B cell (primary cell): ENCODE measurements around the gene EFNA1. TPM values are rescaled to one million over a fixed set of nuclear protein-coding genes. Genes with fewer than 3 reads are reported as not detected.

ENCODE experiments used
- ATAC-seq: fragments of 200-7000 bp; cut with Tn5 transposase; one replicate; pipeline ENCODE4 v1.10.0; 2021; ENCODE audit warnings: low read depth, mild to moderate bottlenecking, moderate number of reproducible peaks, moderate library complexity
- CTCF ChIA-PET: fragments of 350-600 bp; sonication (Branson Sonifier 250); formaldehyde crosslinking; loops from one replicate; lab custom pipeline; 2021; ENCODE audit warnings: antibody characterized with exemption, inconsistent platforms; lab: Charles Lee
- POLR2A ChIA-PET: fragments of 350-600 bp; sonication (Branson Sonifier 250); formaldehyde crosslinking; loops from one replicate; lab custom pipeline; 2021; ENCODE audit warnings: antibody characterized with exemption; lab: Charles Lee
- DNase-seq: peaks from one replicate; pipeline ENCODE4 v3.0.0; 2013
- H2AFZ ChIP-seq: 2 replicates; pipeline ENCODE4 v1.6.1; 2012; ENCODE audit warnings: mild to moderate bottlenecking, low read depth, low read length; ENCODE audit not compliant: insufficient read depth, poor library complexity, severe bottlenecking
- H3K27ac ChIP-seq, 2 donors: 1 replicate in 1 of 2; 2 replicates in 1 of 2; pipeline ENCODE4 v1.5.1; 2012 to 2013; ENCODE audit warnings: low read length in 2 of 2, mild to moderate bottlenecking in 2 of 2, moderate library complexity in 1 of 2
- H3K27me3 ChIP-seq, 4 experiments: fragments of 200-600 bp in 1 of 4; sonication (generic) in 1 of 4; replicated peaks in 1 of 4; 1 replicate in 2 of 4; 2 replicates in 2 of 4; pipeline versions ENCODE4 v1.6.1 to v1.7.0; 2013 to 2016; ENCODE audit warnings: low read length in 3 of 4, mild to moderate bottlenecking in 2 of 4, mixed read lengths in 1 of 4, moderate library complexity in 1 of 4; ENCODE audit not compliant: insufficient read depth in 4 of 4, control insufficient read depth in 3 of 4; ENCODE audit errors: control extremely low read depth in 1 of 4
- H3K36me3 ChIP-seq, 2 experiments: replicated peaks in 1 of 2; 1 replicate in 1 of 2; 2 replicates in 1 of 2; pipeline versions ENCODE4 v1.6.1 to v1.7.1; 2013; ENCODE audit warnings: low read length in 1 of 2; ENCODE audit not compliant: insufficient read depth in 2 of 2, control insufficient read depth in 1 of 2; ENCODE audit errors: control extremely low read depth in 1 of 2, extremely low read depth in 1 of 2
- H3K4me1 ChIP-seq, 2 donors: fragments of 200-600 bp in 1 of 2; sonication (generic) in 1 of 2; 1 replicate in 1 of 2; 2 replicates in 1 of 2; pipeline versions ENCODE4 v1.5.1 to v1.6.1; 2013 to 2017; ENCODE audit warnings: low read length in 2 of 2; ENCODE audit not compliant: control insufficient read depth in 2 of 2, insufficient read depth in 2 of 2
- H3K4me2 ChIP-seq: replicated peaks from 2 replicates; pipeline ENCODE3; 2012; ENCODE audit warnings: mild to moderate bottlenecking, low read depth, low read length; ENCODE audit not compliant: poor library complexity, severe bottlenecking
- H3K4me3 ChIP-seq, 5 experiments: fragments of 200-600 bp in 1 of 5; sonication (generic) in 1 of 5; 1 replicate in 3 of 5; 2 replicates in 2 of 5; pipeline versions ENCODE4 v1.5.1 to v1.7.0; 2011 to 2016; ENCODE audit warnings: low read length in 4 of 5, mild to moderate bottlenecking in 4 of 5, low read depth in 2 of 5, control low read depth in 1 of 5, moderate library complexity in 1 of 5; ENCODE audit not compliant: insufficient read depth in 1 of 5; ENCODE audit errors: control extremely low read depth in 1 of 5, extremely low read depth in 1 of 5
- H3K79me2 ChIP-seq: fragments of 200-600 bp; sonication (generic); one replicate; pipeline ENCODE4 v1.6.0; 2016; ENCODE audit warnings: low read length; ENCODE audit not compliant: control insufficient read depth, insufficient read depth
- H3K9ac ChIP-seq: fragments of 200-600 bp; sonication (generic); 2 replicates; pipeline ENCODE4 v1.6.1; 2017; ENCODE audit warnings: mild to moderate bottlenecking, low read length, moderate library complexity
- H3K9me3 ChIP-seq, 3 donors: one replicate each; pipeline versions ENCODE4 v1.6.1 to v1.7.1; 2013; ENCODE audit warnings: low read length in 2 of 3; ENCODE audit not compliant: control insufficient read depth in 2 of 3, insufficient read depth in 1 of 3; ENCODE audit errors: control extremely low read depth in 1 of 3
- H4K20me1 ChIP-seq: 2 replicates; pipeline ENCODE4 v1.6.0; 2012; ENCODE audit warnings: mild to moderate bottlenecking, low read length; ENCODE audit not compliant: insufficient read depth, control insufficient read depth, poor library complexity, severe bottlenecking
- H3K27ac Mint-ChIP-seq: one replicate; pipeline ENCODE4 v1.8.0; 2021; ENCODE audit warnings: mixed read lengths
- H3K27me3 Mint-ChIP-seq: one replicate; pipeline ENCODE4 v1.8.0; 2021; ENCODE audit warnings: mixed read lengths
- H3K4me1 Mint-ChIP-seq: one replicate; pipeline ENCODE4 v1.8.0; 2021; ENCODE audit warnings: mixed read lengths
- H3K4me3 Mint-ChIP-seq: one replicate; pipeline ENCODE4 v1.8.0; 2021; ENCODE audit warnings: mixed read lengths
- H3K9me3 Mint-ChIP-seq: one replicate; pipeline ENCODE4 v1.8.0; 2022; ENCODE audit warnings: mixed read lengths; ENCODE audit not compliant: insufficient read depth
- EZH2 ChIP-seq: IDR thresholded peaks from 2 replicates; pipeline ENCODE4 v1.6.1; 2012; ENCODE audit warnings: borderline replicate concordance, low read depth, mild to moderate bottlenecking, moderate library complexity, low read length; ENCODE audit not compliant: insufficient read depth, poor library complexity, severe bottlenecking
- WGBS: methylation state at CpG from one replicate; pipeline ENCODE4 v1.1.5; 2013; ENCODE audit warnings: missing lambda C conversion rate; ENCODE audit not compliant: insufficient coverage; 5-methylcytosine and 5-hydroxymethylcytosine counted together
- intact Hi-C: fragments of 100-400 bp; cut with micrococcal nuclease; formaldehyde crosslinking; loops from one replicate; pipeline ENCODE4 v1.10.0; 2022
- polyA plus RNA-seq: library from polyadenylated mRNA; depleted of rRNA; stranded (reverse); fragments of >200 nt; gene quantifications from 2 replicates; pipeline ENCODE4 v1.2.3, GENCODE V29; 2012
- total RNA-seq, 2 donors: library from RNA; stranded (reverse); fragments of 120-200 nt in 1 of 2; gene quantifications; 1 replicate in 1 of 2; 2 replicates in 1 of 2; pipeline versions ENCODE4 v1.2.3 to v1.2.4, GENCODE V29; 2013 to 2022
- TF ChIP-seq, protein P1 (sequence below): fragments of 200-600 bp; IDR thresholded peaks from one replicate; pipeline ENCODE4 v1.8.0; 2022; ENCODE audit warnings: antibody characterized with exemption, mild to moderate bottlenecking

Gene EFNA1
- total and polyA plus RNA-seq, 2 donors (not counting 1 experiment from before 2014, with no cell fraction given) = 0.28 TPM; not detected in 1

DNA sequence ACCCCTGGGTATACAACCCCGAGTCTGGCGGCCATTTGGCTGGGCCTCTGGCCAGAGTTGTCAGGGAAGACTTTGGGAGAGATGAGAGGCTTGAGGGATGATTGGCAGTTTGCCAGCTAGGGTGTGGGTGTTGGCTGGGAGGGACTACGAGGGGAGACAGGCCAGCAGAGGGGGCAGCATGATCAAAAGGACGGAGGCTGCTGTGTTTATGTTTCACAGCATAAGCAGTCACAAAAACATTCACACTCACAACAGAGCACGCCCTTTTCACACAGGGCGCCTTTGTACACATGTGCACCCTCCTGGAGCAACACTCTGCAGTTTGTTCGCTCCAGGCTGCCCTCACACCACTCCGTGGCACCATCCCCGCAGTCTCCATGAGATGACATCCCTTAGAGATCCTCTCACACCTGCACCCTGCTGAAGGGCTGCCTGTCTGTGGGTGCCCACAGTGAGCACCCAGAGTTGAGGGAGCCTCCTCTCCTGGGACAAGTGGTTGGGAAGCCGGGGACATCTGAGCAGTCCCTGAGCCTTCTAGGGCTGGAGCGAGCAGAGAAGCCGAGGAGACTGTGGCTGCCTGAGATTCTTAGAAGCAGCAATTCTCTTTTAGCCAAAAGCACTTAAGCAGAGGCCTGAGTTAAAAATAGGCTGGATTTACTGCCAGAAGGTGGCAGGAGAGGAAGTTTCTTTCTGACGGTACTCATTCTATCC, 33.6 kb upstream of the EFNA1 start:
- H3K4me3 Mint-ChIP-seq = no peak overlapping the region
- no peak for TF ChIP-seq EZH2
- TF ChIP-seq, protein P1, sequence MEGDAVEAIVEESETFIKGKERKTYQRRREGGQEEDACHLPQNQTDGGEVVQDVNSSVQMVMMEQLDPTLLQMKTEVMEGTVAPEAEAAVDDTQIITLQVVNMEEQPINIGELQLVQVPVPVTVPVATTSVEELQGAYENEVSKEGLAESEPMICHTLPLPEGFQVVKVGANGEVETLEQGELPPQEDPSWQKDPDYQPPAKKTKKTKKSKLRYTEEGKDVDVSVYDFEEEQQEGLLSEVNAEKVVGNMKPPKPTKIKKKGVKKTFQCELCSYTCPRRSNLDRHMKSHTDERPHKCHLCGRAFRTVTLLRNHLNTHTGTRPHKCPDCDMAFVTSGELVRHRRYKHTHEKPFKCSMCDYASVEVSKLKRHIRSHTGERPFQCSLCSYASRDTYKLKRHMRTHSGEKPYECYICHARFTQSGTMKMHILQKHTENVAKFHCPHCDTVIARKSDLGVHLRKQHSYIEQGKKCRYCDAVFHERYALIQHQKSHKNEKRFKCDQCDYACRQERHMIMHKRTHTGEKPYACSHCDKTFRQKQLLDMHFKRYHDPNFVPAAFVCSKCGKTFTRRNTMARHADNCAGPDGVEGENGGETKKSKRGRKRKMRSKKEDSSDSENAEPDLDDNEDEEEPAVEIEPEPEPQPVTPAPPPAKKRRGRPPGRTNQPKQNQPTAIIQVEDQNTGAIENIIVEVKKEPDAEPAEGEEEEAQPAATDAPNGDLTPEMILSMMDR = peak; percentile 29
- ChIA-PET POLR2A (no interaction called here), CTCF (interaction anchor here (1.3 to 6.8 kb wide), 5 partner anchors 50 to 79 kb away, joined by 3 to 307 read pairs (median 15); partner anchors contain the start of gene KRTCAP2)
- Histone ChIP-seq H4K20me1 (no peaks in the 10 kb centered on the region), H3K4me3 (no peak overlapping the region), H3K9me3 (peaks cover 0 to 3% (median 0%) of the 10 kb centered on the region in 3 donors), H3K27ac (no peak overlapping the region), H3K9ac (no peak overlapping the region), H3K79me2 (no peaks in the 10 kb centered on the region), H3K4me2 (no peak overlapping the region), H3K36me3 (no peaks in the 10 kb centered on the region), H3K27me3 (peaks cover 0 to 11% (median 4%) of the 10 kb centered on the region in 4 experiments), H2AFZ (no peak overlapping the region), H3K4me1 (peaks cover 9 to 11% of the 10 kb centered on the region in 2 donors)
- 39% methylated on average over 10 of the region's 13 CpGs for WGBS
- H3K27me3 Mint-ChIP-seq = peaks cover 15% of the 10 kb centered on the region
- no peak for ATAC-seq
- peaks cover 6% of the 10 kb centered on the region for H3K4me1 Mint-ChIP-seq
- H3K27ac Mint-ChIP-seq = no peak overlapping the region
- no peaks in the 10 kb centered on the region for H3K9me3 Mint-ChIP-seq
- intact Hi-C loops = loop anchor here (5.0 kb wide), 2 partner anchors 33 to 498 kb away; partner anchors contain the start of gene EFNA1
- DNase-seq = peak; percentile 51

DNA sequence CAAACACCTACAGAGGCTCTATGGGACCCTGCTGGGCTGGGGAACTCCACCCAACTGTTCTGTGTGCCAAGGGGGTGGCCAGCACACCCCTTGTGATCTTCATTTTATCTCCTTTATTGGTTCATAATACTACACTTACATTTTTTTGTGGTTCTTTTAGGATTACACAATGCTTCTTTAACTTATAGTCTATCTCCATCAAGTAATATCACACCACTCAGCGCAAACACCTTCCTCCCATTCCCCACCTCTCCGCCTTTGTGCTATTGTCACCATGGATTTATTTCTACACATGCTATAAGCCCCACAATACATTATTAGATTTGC, 33.1 kb upstream of the EFNA1 start:
- peaks cover 0 to 11% (median 4%) of the 10 kb centered on the region in 4 experiments for H3K27me3 ChIP-seq
- H3K4me3 Mint-ChIP-seq = no peak overlapping the region
- H3K9ac ChIP-seq = no peak overlapping the region
- no peaks in the 10 kb centered on the region for H3K36me3 ChIP-seq
- no peak overlapping the region for H3K4me3 ChIP-seq
- no peak overlapping the region for H3K4me2 ChIP-seq
- H3K4me1 ChIP-seq = peaks cover 9 to 11% of the 10 kb centered on the region in 2 donors
- no peak overlapping the region for H2AFZ ChIP-seq
- H3K79me2 ChIP-seq = no peaks in the 10 kb centered on the region
- H3K9me3 Mint-ChIP-seq = no peaks in the 10 kb centered on the region
- no peak overlapping the region for H3K27ac ChIP-seq
- peaks cover 0 to 3% (median 0%) of the 10 kb centered on the region in 3 donors for H3K9me3 ChIP-seq
- H3K27ac Mint-ChIP-seq = no peak overlapping the region
- ChIA-PET POLR2A (no interaction called here), CTCF (interaction anchor here (1.0 to 2.5 kb wide), 6 partner anchors 9 to 78 kb away, joined by 3 to 44 read pairs (median 5); partner anchors contain the start of gene KRTCAP2)
- WGBS = 100% methylated on average over 2 of the region's 2 CpGs
- peaks cover 15% of the 10 kb centered on the region for H3K27me3 Mint-ChIP-seq
- no peak for DNase-seq
- intact Hi-C loops = loop anchor here (5.0 kb wide), 2 partner anchors 33 to 498 kb away; partner anchors contain the start of gene EFNA1
- H4K20me1 ChIP-seq = no peaks in the 10 kb centered on the region
- peaks cover 6% of the 10 kb centered on the region for H3K4me1 Mint-ChIP-seq
- TF ChIP-seq, protein P1 = no peak
- no peak for TF ChIP-seq EZH2
- ATAC-seq = no peak
